ENCODE measurements around the gene IDE. TPM values are rescaled to one million over a fixed set of nuclear protein-coding genes. Genes with fewer than 3 reads are reported as not detected.
"Not testable (repeated sequence)": the region's sequence is repeated elsewhere in the genome, so short reads cannot be mapped to it uniquely, and the experiment has no call there.

Gene IDE
- total RNA-seq, 2 donors from 2014 or later: 28.0 to 32.4 TPM

- Mint-ChIP-seq H3K36me3 (ENCODE audit: low read depth) (peaks cover 4% of the 10 kb centered on the region), H3K27ac (no peak overlapping the region), H3K4me1 (peaks cover 3% of the 10 kb centered on the region), H3K27me3 (no peaks in the 10 kb centered on the region), H3K4me3 (no peak overlapping the region)
- DNase-seq (no peak), ATAC-seq (no peak)
- no peaks in the 10 kb centered on the region for H3K9me3 ChIP-seq (ENCODE audit: control insufficient read depth, low read length, poor library complexity, severe bottlenecking)
Observed at GRCh38 chr10:92502296-92502808, 71.5 kb downstream of the IDE start.

DNA sequence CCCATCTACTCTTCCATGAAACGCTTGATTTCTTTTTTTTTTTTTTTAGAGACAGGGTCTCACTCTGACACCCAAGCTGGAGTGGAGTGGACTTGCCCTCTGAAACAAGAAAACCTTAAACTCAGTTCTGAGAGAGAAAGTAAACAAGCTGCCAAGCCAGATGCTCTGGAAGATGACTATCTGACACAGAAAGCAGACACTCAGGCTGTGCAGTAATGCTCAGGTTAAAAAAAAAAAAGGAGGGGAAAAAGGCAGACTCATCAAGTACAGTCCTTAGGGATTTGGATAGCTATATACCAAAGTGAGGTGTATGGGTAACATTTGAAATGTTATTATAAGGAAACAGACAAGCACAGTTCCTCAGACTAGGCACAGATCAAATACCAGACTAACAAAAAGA is 80.5 kb downstream of the IDE start:
- Mint-ChIP-seq H3K36me3 (ENCODE audit: low read depth) (peaks cover 11% of the 10 kb centered on the region), H3K27ac (peak overlapping the region; percentile 45)
- no peaks in the 10 kb centered on the region for H3K9me3 ChIP-seq (ENCODE audit: control insufficient read depth, low read length, poor library complexity, severe bottlenecking)

DNA sequence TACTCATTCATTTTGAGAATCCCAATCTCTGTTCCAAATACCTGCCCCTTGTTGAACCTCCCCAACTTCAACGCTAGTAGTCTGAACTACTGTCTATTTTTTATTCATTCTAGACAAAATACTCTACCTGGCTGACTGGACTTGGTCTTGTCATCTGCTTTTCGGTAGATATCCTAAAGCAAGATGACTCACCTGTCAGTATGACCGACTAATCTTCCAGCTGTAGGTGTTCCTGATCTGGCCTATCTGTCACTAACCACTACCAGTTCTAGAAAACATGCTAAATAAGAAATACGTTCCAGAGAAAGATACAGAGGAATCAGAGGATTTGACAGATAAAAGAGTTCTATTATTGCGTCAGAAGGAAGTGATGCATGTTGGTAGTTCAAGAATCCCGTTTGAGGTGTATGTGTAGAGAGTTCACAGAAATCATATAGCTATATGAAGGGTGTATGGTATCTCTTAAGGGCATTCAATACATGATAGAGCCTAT is 81.1 kb downstream of the IDE start:
- H3K9me3 ChIP-seq (ENCODE audit: control insufficient read depth, low read length, poor library complexity, severe bottlenecking): no peaks in the 10 kb centered on the region
- no peak overlapping the region for H3K4me3 Mint-ChIP-seq
- no peaks in the 10 kb centered on the region for H3K27me3 Mint-ChIP-seq
- peaks cover 11% of the 10 kb centered on the region for H3K36me3 Mint-ChIP-seq (ENCODE audit: low read depth)
- DNase-seq: no peak
- no peaks in the 10 kb centered on the region for H3K4me1 Mint-ChIP-seq
- no peak for ATAC-seq
- H3K27ac Mint-ChIP-seq: no peak overlapping the region

More for the DNA sequence above, 80.5 kb downstream of the IDE start:
- ATAC-seq: no peak
- Mint-ChIP-seq H3K4me3 (no peak overlapping the region), H3K4me1 (no peaks in the 10 kb centered on the region), H3K27me3 (no peaks in the 10 kb centered on the region)
- DNase-seq: no peak

DNA sequence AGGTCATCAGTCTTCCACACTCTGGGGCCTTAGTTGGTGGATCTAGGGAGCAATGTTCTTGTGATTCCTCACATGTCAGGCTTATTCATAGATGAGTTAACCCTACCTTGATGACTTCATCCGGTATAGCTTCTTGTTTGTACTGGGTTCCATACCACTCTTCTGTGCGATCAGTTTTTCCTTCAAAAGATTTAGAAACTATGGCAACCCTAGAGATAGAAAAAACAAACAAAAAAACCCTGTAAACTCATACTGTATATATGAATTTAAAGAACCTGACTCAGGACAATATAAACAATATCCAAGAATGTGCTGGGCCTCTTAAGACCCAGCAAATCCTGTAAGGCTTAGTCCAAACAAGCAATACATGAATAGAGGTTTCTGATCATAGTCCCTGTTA is 83.5 kb downstream of the IDE start:
- no peaks in the 10 kb centered on the region for H3K4me1 Mint-ChIP-seq
- no peak overlapping the region for H3K27ac Mint-ChIP-seq
- H3K9me3 ChIP-seq (ENCODE audit: control insufficient read depth, low read length, poor library complexity, severe bottlenecking): no peaks in the 10 kb centered on the region
- peaks cover 14% of the 10 kb centered on the region for H3K36me3 Mint-ChIP-seq (ENCODE audit: low read depth)
- DNase-seq (no peak), ATAC-seq (no peak)
- H3K27me3 Mint-ChIP-seq: no peaks in the 10 kb centered on the region
- no peak overlapping the region for H3K4me3 Mint-ChIP-seq

GRCh38 chr10:92486637-92487036 is 87.3 kb downstream of the IDE start:
- H3K36me3 Mint-ChIP-seq (ENCODE audit: low read depth): peaks cover 12% of the 10 kb centered on the region
- ATAC-seq: no peak
- H3K4me3 Mint-ChIP-seq: no peak overlapping the region
- no peak for DNase-seq
- no peaks in the 10 kb centered on the region for H3K27me3 Mint-ChIP-seq
- H3K4me1 Mint-ChIP-seq: no peaks in the 10 kb centered on the region
- no peaks in the 10 kb centered on the region for H3K9me3 ChIP-seq (ENCODE audit: control insufficient read depth, low read length, poor library complexity, severe bottlenecking)
- no peak overlapping the region for H3K27ac Mint-ChIP-seq

DNA sequence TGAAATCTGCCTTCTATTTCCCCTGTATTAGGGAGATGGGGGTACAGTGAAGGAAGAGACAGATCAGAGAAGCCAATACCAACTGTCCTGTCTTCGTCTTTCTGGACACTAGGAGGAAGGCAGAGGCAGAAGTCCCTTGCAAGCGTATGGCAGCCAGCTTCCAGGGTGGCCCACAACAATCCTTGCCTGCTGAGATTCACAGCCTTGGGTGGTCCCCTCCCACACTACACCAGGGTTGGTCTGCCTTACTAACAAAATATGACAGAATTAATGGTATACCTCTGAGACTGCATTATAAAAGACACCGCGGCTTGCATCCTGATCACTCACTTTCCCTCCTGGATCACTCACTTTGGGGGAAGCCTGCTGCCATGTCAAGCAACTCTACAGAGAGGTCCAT is 90.4 kb downstream of the IDE start:
- ATAC-seq: no peak
- Mint-ChIP-seq H3K27ac (peak overlapping the region; percentile 29), H3K4me1 (no peaks in the 10 kb centered on the region), H3K27me3 (no peaks in the 10 kb centered on the region), H3K4me3 (no peak overlapping the region), H3K36me3 (ENCODE audit: low read depth) (peaks cover 13% of the 10 kb centered on the region)
- no peak for DNase-seq
- no peaks in the 10 kb centered on the region for H3K9me3 ChIP-seq (ENCODE audit: control insufficient read depth, low read length, poor library complexity, severe bottlenecking)

DNA sequence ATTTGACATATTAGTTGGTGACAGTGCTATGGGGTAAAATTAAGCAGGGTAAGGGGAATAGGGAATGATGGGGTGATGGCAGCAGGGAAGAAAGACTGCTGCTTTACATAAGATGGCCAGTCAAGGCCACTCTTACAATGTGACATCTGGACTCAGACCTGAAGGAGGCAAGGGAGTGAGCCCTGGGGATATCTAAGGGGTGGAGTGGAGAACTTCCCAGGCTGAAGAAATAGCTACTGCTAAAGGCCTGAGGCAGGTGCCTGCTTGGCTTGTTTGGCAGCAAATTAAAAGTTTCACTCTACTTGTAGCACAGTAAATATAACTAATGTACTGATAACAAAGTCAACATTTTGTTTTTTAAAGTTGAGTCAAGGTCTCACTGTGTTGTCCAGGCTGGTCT is 93.5 kb downstream of the IDE start:
- Mint-ChIP-seq H3K27me3 (no peaks in the 10 kb centered on the region), H3K36me3 (ENCODE audit: low read depth) (peaks cover 10% of the 10 kb centered on the region), H3K4me3 (no peak overlapping the region), H3K4me1 (no peaks in the 10 kb centered on the region), H3K27ac (peak overlapping the region; percentile 16)
- ATAC-seq: no peak
- no peak for DNase-seq
- no peaks in the 10 kb centered on the region for H3K9me3 ChIP-seq (ENCODE audit: control insufficient read depth, low read length, poor library complexity, severe bottlenecking)

DNA sequence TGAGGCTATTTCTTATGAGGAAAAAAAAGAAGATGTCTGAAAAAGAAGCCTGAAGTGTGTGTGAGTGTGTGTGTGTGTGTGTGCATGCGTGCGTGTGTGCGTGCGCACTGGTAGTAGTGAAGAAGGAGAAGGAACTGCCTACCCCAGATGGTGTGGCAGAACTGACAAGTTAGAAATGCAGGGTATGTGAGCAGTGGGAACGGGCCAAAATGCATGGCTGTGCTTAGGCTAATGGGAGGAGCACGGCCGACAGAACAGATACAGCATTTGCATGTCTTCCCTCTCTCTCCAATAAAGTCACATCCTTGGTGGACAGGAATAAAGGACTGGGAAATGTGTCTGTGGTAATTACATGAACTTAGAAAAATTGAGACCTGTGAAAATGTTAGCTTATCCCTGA is 94.3 kb downstream of the IDE start:
- peaks cover 8% of the 10 kb centered on the region for H3K36me3 Mint-ChIP-seq (ENCODE audit: low read depth)
- no peak overlapping the region for H3K4me3 Mint-ChIP-seq
- H3K4me1 Mint-ChIP-seq: no peaks in the 10 kb centered on the region
- DNase-seq (no peak), ATAC-seq (no peak)
- H3K27ac Mint-ChIP-seq: no peak overlapping the region
- no peaks in the 10 kb centered on the region for H3K9me3 ChIP-seq (ENCODE audit: control insufficient read depth, low read length, poor library complexity, severe bottlenecking)
- H3K27me3 Mint-ChIP-seq: no peaks in the 10 kb centered on the region

GRCh38 chr10:92478536-92478935 is 95.4 kb downstream of the IDE start:
- Mint-ChIP-seq H3K4me1 (no peaks in the 10 kb centered on the region), H3K4me3 (no peak overlapping the region), H3K36me3 (ENCODE audit: low read depth) (peaks cover 8% of the 10 kb centered on the region), H3K27ac (no peak overlapping the region), H3K27me3 (no peaks in the 10 kb centered on the region)
- ATAC-seq: no peak
- DNase-seq: no peak
- H3K9me3 ChIP-seq (ENCODE audit: control insufficient read depth, low read length, poor library complexity, severe bottlenecking): no peaks in the 10 kb centered on the region

GRCh38 chr10:92475357-92475868 is 98.5 kb downstream of the IDE start:
- Mint-ChIP-seq H3K36me3 (ENCODE audit: low read depth) (peaks cover 5% of the 10 kb centered on the region), H3K4me1 (no peaks in the 10 kb centered on the region), H3K27me3 (no peaks in the 10 kb centered on the region), H3K4me3 (no peak overlapping the region), H3K27ac (no peak overlapping the region)
- no peak for DNase-seq
- no peaks in the 10 kb centered on the region for H3K9me3 ChIP-seq (ENCODE audit: control insufficient read depth, low read length, poor library complexity, severe bottlenecking)
- no peak for ATAC-seq

- H3K9me3 ChIP-seq (ENCODE audit: control insufficient read depth, low read length, poor library complexity, severe bottlenecking): no peaks in the 10 kb centered on the region
- H3K27ac Mint-ChIP-seq: no peak overlapping the region
- H3K36me3 Mint-ChIP-seq (ENCODE audit: low read depth): peaks cover 11% of the 10 kb centered on the region
- peaks cover 3% of the 10 kb centered on the region for H3K4me1 Mint-ChIP-seq
- no peaks in the 10 kb centered on the region for H3K27me3 Mint-ChIP-seq
- ATAC-seq (no peak), DNase-seq (no peak)
- H3K4me3 Mint-ChIP-seq: no peak overlapping the region
Observed at GRCh38 chr10:92470026-92470425, 103.9 kb downstream of the IDE start.

DNA sequence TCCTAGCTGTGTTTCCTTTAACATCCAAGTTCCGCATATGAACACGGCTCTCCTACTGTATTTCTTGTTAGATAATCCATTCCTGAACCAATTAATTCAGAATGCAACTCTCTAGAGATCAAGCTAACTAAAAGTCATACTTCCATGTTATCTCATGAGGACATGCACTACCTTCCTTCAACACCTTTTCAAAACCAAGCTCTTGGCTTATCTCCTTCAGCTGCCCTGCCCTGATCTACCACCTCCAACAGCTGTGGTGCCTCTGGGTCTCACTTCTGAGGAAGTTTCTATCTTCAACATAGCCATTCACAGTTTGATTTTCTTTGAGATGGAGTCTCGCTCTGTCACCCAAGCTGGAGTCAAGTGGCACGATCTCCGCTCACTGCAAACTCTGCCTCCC is 109.5 kb downstream of the IDE start:
- no peak overlapping the region for H3K27ac Mint-ChIP-seq

DNA sequence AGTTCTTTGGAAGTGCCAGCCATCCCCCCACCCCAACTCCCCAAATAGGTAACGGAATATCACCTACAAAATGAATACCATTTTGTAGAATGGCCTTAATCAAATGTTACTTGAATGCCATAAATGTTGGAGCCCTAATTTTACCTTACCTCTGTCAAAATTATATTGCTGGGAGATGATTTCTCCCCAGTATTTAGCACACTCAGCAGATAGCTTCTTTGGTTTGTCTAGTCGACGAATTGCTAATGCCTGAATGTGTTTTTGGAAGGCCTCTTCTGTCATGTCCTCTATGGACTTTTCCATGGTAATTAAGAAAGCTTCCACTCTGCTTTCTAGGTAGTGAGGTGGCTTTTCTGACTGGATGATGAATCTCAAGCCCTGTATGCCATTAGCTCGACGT is 110.3 kb downstream of the IDE start:
- peaks cover 3% of the 10 kb centered on the region for H3K4me1 Mint-ChIP-seq
- peaks cover 14% of the 10 kb centered on the region for H3K36me3 Mint-ChIP-seq (ENCODE audit: low read depth)
- H3K4me3 Mint-ChIP-seq: no peak overlapping the region
- H3K9me3 ChIP-seq (ENCODE audit: control insufficient read depth, low read length, poor library complexity, severe bottlenecking): no peaks in the 10 kb centered on the region
- no peak overlapping the region for H3K27ac Mint-ChIP-seq
- no peak for ATAC-seq
- H3K27me3 Mint-ChIP-seq: no peaks in the 10 kb centered on the region
- no peak for DNase-seq

More for the DNA sequence above, 109.5 kb downstream of the IDE start:
- DNase-seq (no peak), ATAC-seq (no peak)
- peaks cover 3% of the 10 kb centered on the region for H3K4me1 Mint-ChIP-seq
- no peak overlapping the region for H3K4me3 Mint-ChIP-seq
- no peaks in the 10 kb centered on the region for H3K9me3 ChIP-seq (ENCODE audit: control insufficient read depth, low read length, poor library complexity, severe bottlenecking)
- H3K27me3 Mint-ChIP-seq: no peaks in the 10 kb centered on the region
- peaks cover 16% of the 10 kb centered on the region for H3K36me3 Mint-ChIP-seq (ENCODE audit: low read depth)

DNA sequence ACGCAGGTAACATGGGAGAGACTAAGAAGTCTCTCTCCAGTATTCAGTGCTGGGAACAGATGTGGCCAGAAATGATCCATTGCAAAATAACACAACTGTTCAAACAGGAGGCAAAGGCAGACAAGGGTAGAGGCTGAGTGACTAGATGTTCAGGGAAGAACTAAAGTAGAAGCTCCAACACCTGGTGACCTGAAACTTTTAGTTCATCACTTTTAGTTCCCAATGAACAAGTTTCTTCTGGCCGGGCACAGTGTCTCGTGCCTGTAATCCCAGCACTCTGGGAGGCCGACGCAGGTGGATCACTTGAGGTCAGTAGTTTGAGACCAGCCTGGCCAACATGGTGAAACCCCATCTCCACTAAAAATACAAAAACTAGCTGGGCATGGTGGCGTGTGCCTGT is 118.9 kb downstream of the IDE start:
- ATAC-seq; H3K4me1 Mint-ChIP-seq; H3K27me3 Mint-ChIP-seq; H3K9me3 ChIP-seq (ENCODE audit: control insufficient read depth, low read length, poor library complexity, severe bottlenecking); H3K36me3 Mint-ChIP-seq (ENCODE audit: low read depth); H3K4me3 Mint-ChIP-seq; DNase-seq; H3K27ac Mint-ChIP-seq: not testable (repeated sequence)

Data from T-helper 17 cell (primary cell).